SU-DHL-6 (cell line): ENCODE measurements around the gene PAH.

Source experiments
- H2AFZ ChIP-seq: fragments of 200-600 bp; sonication (generic); 2 replicates; pipeline ENCODE4 v1.6.1; 2014; ENCODE audit warnings: low read depth, mild to moderate bottlenecking, moderate library complexity, mixed read lengths, antibody characterized with exemption, low read length; ENCODE audit not compliant: severe bottlenecking
- H3F3A ChIP-seq: fragments of 200-600 bp; shearing (Covaris generic); 2 replicates; pipeline ENCODE4 v1.6.0; 2016; ENCODE audit warnings: antibody characterized with exemption, mild to moderate bottlenecking; ENCODE audit not compliant: insufficient read depth
- H3K27ac ChIP-seq: fragments of 200-600 bp; sonication (generic); 2 replicates; pipeline ENCODE4 v1.5.1; 2016; ENCODE audit warnings: low read depth, mild to moderate bottlenecking, low read length, moderate library complexity, mixed read lengths
- H3K27me3 ChIP-seq: fragments of 200-600 bp; sonication (generic), shearing (Covaris generic); 2 replicates; pipeline ENCODE4 v1.6.0; 2014; ENCODE audit warnings: mild to moderate bottlenecking, low read length
- H3K36me3 ChIP-seq: fragments of 200-600 bp; sonication (generic); 2 replicates; pipeline ENCODE4 v1.6.1; 2014; ENCODE audit warnings: mild to moderate bottlenecking, low read length, mixed read lengths
- H3K4me2 ChIP-seq: fragments of 300-600, 200-600 bp; shearing (Covaris generic), sonication (generic); 2 replicates; pipeline ENCODE4 v1.6.0; 2014; ENCODE audit warnings: low read length, low read depth, mild to moderate bottlenecking; ENCODE audit not compliant: poor library complexity, severe bottlenecking
- H3K4me3 ChIP-seq: fragments of 200-600 bp; sonication (generic); 2 replicates; pipeline ENCODE4 v1.5.1; 2014; ENCODE audit warnings: antibody characterized with exemption, low read length, mild to moderate bottlenecking, mixed read lengths; ENCODE audit not compliant: insufficient read depth, poor library complexity, severe bottlenecking
- H3K79me2 ChIP-seq: fragments of 200-600 bp; sonication (generic); 2 replicates; pipeline ENCODE4 v1.6.1; 2014; ENCODE audit warnings: mild to moderate bottlenecking, low read length, moderate library complexity; ENCODE audit not compliant: insufficient read depth
- H3K9ac ChIP-seq: fragments of 200-600 bp; sonication (generic); 2 replicates; pipeline ENCODE4 v1.7.0; 2014; ENCODE audit warnings: mild to moderate bottlenecking, low read length
- H3K9me2 ChIP-seq: fragments of 200-600 bp; sonication (generic); replicated peaks from 2 replicates; pipeline ENCODE4 v1.6.1; 2014; ENCODE audit warnings: low read length; ENCODE audit not compliant: insufficient read depth
- H3K9me3 ChIP-seq: fragments of 200-600 bp; sonication (generic); 2 replicates; pipeline ENCODE4 v1.6.1; 2014; ENCODE audit warnings: low read length, mixed read lengths; ENCODE audit not compliant: insufficient read depth
- H4K20me1 ChIP-seq: fragments of 200-600 bp; sonication (generic); 2 replicates; pipeline ENCODE4 v1.6.1; 2014; ENCODE audit warnings: low read depth, mild to moderate bottlenecking, antibody characterized with exemption, low read length, moderate library complexity, mixed read lengths
- EZH2phosphoT487 ChIP-seq: fragments of 200-600 bp; sonication (generic), shearing (Covaris generic); conservative IDR thresholded peaks from 2 replicates; pipeline ENCODE4 v1.6.1; 2018; ENCODE audit warnings: mild to moderate bottlenecking, antibody characterized with exemption, low read length, moderate library complexity, mixed read lengths
- TF ChIP-seq, protein P1 (sequence below): fragments of 200-600 bp; sonication (generic); IDR thresholded peaks from one replicate; pipeline ENCODE4 v1.5.1; 2017; ENCODE audit warnings: antibody characterized with exemption, mild to moderate bottlenecking, low read length, moderate library complexity; ENCODE audit not compliant: insufficient read depth, poor library complexity, severe bottlenecking

The PAH gene

DNA sequence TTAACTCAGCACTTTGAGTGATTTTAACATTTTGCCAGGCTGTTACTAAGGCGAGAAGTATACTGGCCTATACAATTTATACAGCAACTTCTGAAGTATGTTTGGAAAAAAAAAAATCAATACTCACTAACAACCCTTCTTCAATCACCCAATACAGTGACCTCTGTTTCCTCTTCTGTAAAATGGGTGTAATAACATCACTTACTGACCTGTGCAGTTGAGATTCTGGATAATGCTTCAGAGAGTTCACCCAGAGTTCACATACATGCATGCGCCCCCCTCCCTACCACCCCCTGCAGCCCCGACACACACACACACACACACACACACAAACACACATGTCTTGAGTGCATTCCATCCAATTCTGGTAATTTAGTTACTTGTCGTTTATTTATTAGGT lies 9.1 kb downstream of the PAH start:
- H3K4me3 ChIP-seq: no peak overlapping the region
- no peak overlapping the region for H3K27ac ChIP-seq
- no peak for TF ChIP-seq EZH2phosphoT487
- TF ChIP-seq, protein P1, sequence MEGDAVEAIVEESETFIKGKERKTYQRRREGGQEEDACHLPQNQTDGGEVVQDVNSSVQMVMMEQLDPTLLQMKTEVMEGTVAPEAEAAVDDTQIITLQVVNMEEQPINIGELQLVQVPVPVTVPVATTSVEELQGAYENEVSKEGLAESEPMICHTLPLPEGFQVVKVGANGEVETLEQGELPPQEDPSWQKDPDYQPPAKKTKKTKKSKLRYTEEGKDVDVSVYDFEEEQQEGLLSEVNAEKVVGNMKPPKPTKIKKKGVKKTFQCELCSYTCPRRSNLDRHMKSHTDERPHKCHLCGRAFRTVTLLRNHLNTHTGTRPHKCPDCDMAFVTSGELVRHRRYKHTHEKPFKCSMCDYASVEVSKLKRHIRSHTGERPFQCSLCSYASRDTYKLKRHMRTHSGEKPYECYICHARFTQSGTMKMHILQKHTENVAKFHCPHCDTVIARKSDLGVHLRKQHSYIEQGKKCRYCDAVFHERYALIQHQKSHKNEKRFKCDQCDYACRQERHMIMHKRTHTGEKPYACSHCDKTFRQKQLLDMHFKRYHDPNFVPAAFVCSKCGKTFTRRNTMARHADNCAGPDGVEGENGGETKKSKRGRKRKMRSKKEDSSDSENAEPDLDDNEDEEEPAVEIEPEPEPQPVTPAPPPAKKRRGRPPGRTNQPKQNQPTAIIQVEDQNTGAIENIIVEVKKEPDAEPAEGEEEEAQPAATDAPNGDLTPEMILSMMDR: no peak
- no peaks in the 10 kb centered on the region for H3K36me3 ChIP-seq
- H3K27me3 ChIP-seq: no peaks in the 10 kb centered on the region
- no peak overlapping the region for H2AFZ ChIP-seq
- no peaks in the 10 kb centered on the region for H3F3A ChIP-seq
- H3K9me2 ChIP-seq: no peaks in the 10 kb centered on the region
- H3K4me2 ChIP-seq: no peak overlapping the region
- H3K9ac ChIP-seq: no peak overlapping the region
- H3K9me3 ChIP-seq: no peaks in the 10 kb centered on the region
- H4K20me1 ChIP-seq: no peaks in the 10 kb centered on the region
- no peaks in the 10 kb centered on the region for H3K79me2 ChIP-seq

DNA sequence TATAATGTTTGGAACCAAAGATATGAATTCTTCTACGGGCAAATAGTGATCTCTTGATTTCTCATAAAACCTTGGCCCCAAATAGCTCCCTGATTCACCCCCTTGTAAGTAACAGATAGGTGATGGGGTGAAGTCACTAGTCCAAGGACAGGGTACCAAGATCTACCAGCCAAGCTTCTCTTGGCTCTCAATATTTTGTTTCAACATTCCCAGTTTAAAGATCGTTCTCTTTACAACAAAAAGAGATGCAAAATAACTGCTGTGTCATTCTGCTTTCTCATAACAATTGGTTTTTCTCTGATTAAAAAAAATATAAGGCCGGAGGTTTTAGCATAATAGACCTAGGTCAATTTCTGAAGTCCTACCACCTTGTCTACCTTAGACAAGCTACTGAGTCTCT lies 11.8 kb downstream of the PAH start:
- no peak for TF ChIP-seq EZH2phosphoT487
- TF ChIP-seq, protein P1: no peak
- Histone ChIP-seq H3K79me2 (no peaks in the 10 kb centered on the region), H2AFZ (no peak overlapping the region), H3K9ac (no peak overlapping the region), H3K9me3 (no peaks in the 10 kb centered on the region), H3K4me3 (no peak overlapping the region), H3K4me2 (no peak overlapping the region), H3F3A (no peaks in the 10 kb centered on the region), H3K27me3 (no peaks in the 10 kb centered on the region), H4K20me1 (no peaks in the 10 kb centered on the region), H3K9me2 (no peaks in the 10 kb centered on the region), H3K36me3 (no peaks in the 10 kb centered on the region), H3K27ac (no peak overlapping the region)

DNA sequence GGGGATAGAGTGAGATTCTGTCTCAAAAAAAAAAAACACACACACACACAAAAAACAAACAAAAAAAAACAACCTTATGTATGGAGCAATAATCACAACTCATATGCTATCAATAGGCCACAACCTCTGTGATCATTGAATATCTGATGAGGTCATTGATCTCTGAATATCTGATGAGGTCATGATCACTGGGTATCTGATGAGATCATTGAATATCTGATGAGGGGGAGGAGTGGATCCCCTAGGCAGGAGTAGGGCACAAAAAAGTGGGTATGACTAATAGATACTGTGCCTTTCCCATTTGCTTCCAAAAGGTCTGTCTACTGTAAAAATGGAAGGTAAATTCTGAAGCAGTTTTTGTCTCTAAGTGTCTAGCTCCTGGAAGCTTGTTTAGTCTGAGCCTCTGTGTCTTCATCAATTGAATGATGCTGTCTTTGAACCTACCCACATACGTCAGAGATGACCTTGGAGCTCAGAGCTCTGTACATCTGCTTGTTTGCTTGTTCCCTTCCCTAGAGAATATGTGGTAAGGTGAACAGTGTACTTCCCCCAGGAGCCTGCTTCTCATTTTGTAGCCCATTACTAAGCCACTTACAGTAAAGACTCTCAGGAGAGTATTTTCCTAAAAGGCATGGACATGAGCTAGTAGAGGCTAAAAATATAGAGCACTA lies 13.6 kb downstream of the PAH start:
- no peaks in the 10 kb centered on the region for H3K79me2 ChIP-seq
- H3F3A ChIP-seq: no peaks in the 10 kb centered on the region
- TF ChIP-seq, protein P1: no peak
- no peak for TF ChIP-seq EZH2phosphoT487
- no peak overlapping the region for H3K9ac ChIP-seq
- no peaks in the 10 kb centered on the region for H4K20me1 ChIP-seq
- no peaks in the 10 kb centered on the region for H3K9me2 ChIP-seq
- H3K4me2 ChIP-seq: no peak overlapping the region
- no peaks in the 10 kb centered on the region for H3K36me3 ChIP-seq
- H3K27me3 ChIP-seq: no peaks in the 10 kb centered on the region
- no peak overlapping the region for H3K4me3 ChIP-seq
- no peaks in the 10 kb centered on the region for H3K9me3 ChIP-seq
- no peak overlapping the region for H2AFZ ChIP-seq
- no peak overlapping the region for H3K27ac ChIP-seq
